BLaER1 treated with 17β-estradiol and CSF1 and Interleukin-3, amounts not matched to agents 10 nM and 100 nM (cell line): ENCODE measurements around the gene TFG.

Experiments
- H3K27ac ChIP-seq, 11 experiments: shearing (Covaris generic); formaldehyde crosslinking; 2 replicates each; pipeline ENCODE4 v1.8.1; 2022
- H3K27me3 ChIP-seq, 11 experiments: shearing (Covaris generic); formaldehyde crosslinking; 2 replicates each; pipeline ENCODE4 v1.8.1; 2022
- H3K36me3 ChIP-seq, 11 experiments: shearing (Covaris generic); formaldehyde crosslinking; 2 replicates each; pipeline ENCODE4 v1.8.1; 2022
- H3K4me1 ChIP-seq, 10 experiments: shearing (Covaris generic); formaldehyde crosslinking; 2 replicates each; pipeline ENCODE4 v1.8.1; 2022
- H3K4me2 ChIP-seq, 11 experiments: shearing (Covaris generic); formaldehyde crosslinking; 2 replicates each; pipeline ENCODE4 v1.8.1; 2022
- H3K4me3 ChIP-seq, 10 experiments: shearing (Covaris generic); formaldehyde crosslinking; 2 replicates each; pipeline ENCODE4 v1.8.1; 2022
- H3K9ac ChIP-seq, 11 experiments: shearing (Covaris generic); formaldehyde crosslinking; 2 replicates each; pipeline ENCODE4 v1.8.1; 2022
- H3K9me3 ChIP-seq, 11 experiments: shearing (Covaris generic); formaldehyde crosslinking; replicated peaks in 1 of 11; 2 replicates each; pipeline ENCODE4 v1.8.1; 2022
- H4K20me1 ChIP-seq, 11 experiments: shearing (Covaris generic); formaldehyde crosslinking; 2 replicates each; pipeline ENCODE4 v1.8.1; 2022
- Cebpa-rat ChIP-seq, 11 experiments: shearing (Covaris generic); IDR thresholded peaks; 2 replicates each; pipeline ENCODE4 v1.8.1; 2022

The TFG gene

DNA sequence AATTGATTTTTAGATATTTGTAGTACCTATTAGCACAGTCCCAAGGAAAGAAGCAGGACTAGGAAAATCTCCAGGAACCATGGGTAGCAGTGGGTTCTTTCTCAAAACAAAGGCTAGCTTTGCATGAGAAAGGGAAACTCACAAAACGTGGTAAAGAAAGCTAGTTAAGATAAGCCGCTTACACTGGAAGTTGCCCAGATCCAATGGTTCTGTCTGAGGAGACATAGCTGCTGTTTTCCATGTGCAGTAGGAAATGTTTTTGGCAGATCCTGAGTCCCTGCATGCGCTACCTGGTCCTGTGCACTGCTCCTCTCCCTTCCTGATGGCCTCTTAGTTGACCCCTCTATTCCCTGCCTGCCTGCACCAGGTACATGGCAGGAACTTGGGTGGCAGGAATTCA, 60.4 kb downstream of the TFG start:
- no peaks in the 10 kb centered on the region for H3K9me3 ChIP-seq
- H3K4me3 ChIP-seq, result no peak overlapping the region
- no peaks in the 10 kb centered on the region for H3K4me1 ChIP-seq
- H3K9ac ChIP-seq, result no peak overlapping the region
- no peak overlapping the region for H3K27ac ChIP-seq
- no peaks in the 10 kb centered on the region for H3K27me3 ChIP-seq
- H3K4me2 ChIP-seq, result no peak overlapping the region
- no peaks in the 10 kb centered on the region for H4K20me1 ChIP-seq
- no peak for TF ChIP-seq Cebpa-rat (IDR thresholded peaks at IDR 0.05)
- H3K36me3 ChIP-seq, result 0 out of 22 replicates have a peak, but pooled peaks cover 0 to 7% (median 0%) of the 10 kb centered on the region in 11 experiments

DNA sequence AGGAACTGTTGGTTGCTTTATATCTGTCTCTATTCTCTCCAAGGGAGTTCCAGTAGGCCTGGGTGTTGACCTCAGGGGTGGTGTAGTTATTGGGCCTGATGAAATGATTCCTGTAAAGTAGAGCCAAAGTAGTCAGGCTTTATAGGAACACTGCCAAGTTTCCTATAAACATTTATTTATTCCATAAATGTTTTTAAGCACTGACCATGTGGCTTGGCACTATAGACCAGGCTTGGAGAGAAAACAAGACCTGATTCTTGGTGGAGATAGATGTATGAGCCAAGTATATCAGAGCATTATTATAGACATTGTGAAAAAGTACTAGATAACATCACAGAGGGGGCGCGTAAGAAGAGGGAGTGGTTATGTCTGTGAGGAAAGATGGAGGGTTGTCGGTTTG, 65.9 kb downstream of the TFG start:
- no peak overlapping the region for H3K4me3 ChIP-seq
- H3K27ac ChIP-seq, result no peak overlapping the region
- no peaks in the 10 kb centered on the region for H3K9me3 ChIP-seq
- TF ChIP-seq Cebpa-rat (IDR thresholded peaks at IDR 0.05), result no peak
- no peak overlapping the region for H3K4me2 ChIP-seq
- no peaks in the 10 kb centered on the region for H4K20me1 ChIP-seq
- H3K27me3 ChIP-seq, result no peaks in the 10 kb centered on the region
- no peak overlapping the region for H3K9ac ChIP-seq
- no peaks in the 10 kb centered on the region for H3K36me3 ChIP-seq
- H3K4me1 ChIP-seq, result no peaks in the 10 kb centered on the region

DNA sequence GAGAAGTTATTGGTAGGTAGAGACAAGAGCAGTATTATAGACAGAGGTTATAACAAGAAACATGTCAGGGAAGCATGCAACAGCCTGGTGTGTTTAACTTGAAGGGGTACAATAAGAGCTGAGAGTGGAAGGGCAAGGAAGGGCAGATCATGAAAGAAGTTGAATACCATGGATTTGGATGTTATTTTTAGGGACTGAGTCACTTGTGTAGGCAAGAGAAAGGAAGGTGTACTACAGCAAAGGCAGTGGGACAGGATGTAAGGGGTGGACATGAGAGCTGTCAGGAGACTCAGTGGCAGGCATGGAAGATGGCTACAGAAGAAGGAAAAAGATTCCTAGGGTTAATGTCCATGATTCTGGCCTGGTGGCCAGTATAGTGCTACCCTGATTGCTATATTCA, 66.4 kb downstream of the TFG start:
- no peak overlapping the region for H3K27ac ChIP-seq
- H3K9me3 ChIP-seq, result no peaks in the 10 kb centered on the region
- no peak overlapping the region for H3K9ac ChIP-seq
- TF ChIP-seq Cebpa-rat (IDR thresholded peaks at IDR 0.05), result no peak
- H4K20me1 ChIP-seq, result no peaks in the 10 kb centered on the region
- no peak overlapping the region for H3K4me2 ChIP-seq
- no peaks in the 10 kb centered on the region for H3K4me1 ChIP-seq
- H3K36me3 ChIP-seq, result no peaks in the 10 kb centered on the region
- no peaks in the 10 kb centered on the region for H3K27me3 ChIP-seq
- H3K4me3 ChIP-seq, result no peak overlapping the region

DNA sequence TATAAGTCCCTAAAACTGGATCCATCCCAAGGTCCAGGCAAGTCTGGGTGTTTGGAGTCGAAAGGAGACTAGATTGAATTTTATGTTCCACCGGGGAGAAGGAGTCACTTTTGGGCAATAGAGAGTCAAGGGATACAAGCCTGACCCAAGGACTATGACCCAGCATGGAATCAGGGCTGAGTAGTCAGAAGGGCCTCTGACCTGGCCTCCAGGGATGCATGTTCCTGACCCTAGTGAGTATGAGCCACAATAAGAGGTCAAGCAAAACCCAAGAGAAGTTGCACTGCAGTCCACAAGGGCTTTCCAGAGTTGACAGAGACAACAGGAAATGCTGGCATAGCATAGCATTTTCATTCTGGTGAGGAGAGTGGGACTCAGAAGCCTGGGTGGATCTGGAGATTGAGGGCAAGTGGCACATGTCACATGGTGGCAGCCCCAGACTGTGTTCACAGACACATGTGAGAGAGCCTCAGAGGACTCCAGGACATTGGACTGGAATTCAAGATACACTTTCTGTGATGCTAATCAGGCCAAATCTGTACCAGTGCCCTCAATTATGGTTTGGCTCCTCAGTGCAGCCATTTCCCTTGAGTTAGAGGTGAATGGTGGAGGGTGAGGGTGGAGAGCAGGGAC, 66.9 kb downstream of the TFG start:
- Histone ChIP-seq H3K4me3 (no peak overlapping the region), H4K20me1 (no peaks in the 10 kb centered on the region), H3K36me3 (no peaks in the 10 kb centered on the region), H3K4me1 (no peaks in the 10 kb centered on the region), H3K27me3 (no peaks in the 10 kb centered on the region), H3K4me2 (no peak overlapping the region), H3K27ac (no peak overlapping the region), H3K9ac (no peak overlapping the region), H3K9me3 (no peaks in the 10 kb centered on the region)
- TF ChIP-seq Cebpa-rat (IDR thresholded peaks at IDR 0.05), result no peak

DNA sequence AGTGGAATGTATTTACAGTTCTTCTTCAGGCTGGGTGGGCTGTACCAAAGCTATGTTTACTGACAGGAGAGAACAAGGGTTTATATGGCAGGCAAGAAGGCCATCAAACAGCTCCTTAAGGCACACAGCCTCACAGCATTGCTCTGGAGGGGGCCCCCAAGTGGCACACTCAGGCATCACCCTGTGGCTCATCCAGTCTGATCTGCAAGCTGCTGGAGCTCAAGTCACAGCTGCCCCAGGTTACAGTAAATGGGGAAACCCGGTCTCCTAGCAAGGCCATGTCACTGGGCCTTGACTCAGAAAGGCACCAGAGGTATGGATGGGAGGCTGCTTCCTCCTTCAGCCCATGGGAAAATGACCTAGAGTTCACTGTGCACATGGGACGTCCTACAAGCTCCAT, 67.5 kb downstream of the TFG start:
- Histone ChIP-seq H3K27ac (no peak overlapping the region), H3K27me3 (no peaks in the 10 kb centered on the region), H3K4me3 (no peak overlapping the region), H3K4me1 (no peaks in the 10 kb centered on the region), H3K36me3 (no peaks in the 10 kb centered on the region), H3K4me2 (no peak overlapping the region), H3K9me3 (no peaks in the 10 kb centered on the region), H4K20me1 (no peaks in the 10 kb centered on the region), H3K9ac (no peak overlapping the region)
- no peak for TF ChIP-seq Cebpa-rat (IDR thresholded peaks at IDR 0.05)

DNA sequence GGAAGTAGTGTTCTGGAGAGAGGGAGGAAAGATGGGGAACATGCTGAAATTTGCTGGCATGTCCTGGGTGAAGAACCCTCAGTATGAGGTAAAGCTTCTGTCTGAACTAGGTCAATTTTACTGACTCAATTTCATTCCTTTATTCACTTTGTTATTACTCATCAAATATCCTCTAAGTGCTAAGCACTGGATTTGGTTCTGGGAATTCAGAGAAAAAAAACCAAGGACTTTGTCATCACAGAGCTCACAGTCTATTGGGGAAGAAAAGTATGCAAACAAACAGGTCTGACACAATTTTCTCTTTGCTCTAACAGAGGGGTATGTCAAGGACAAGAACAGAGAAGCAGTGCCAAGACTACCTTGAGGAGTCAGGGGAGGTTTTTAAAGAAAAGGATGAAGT, 68.0 kb downstream of the TFG start:
- no peaks in the 10 kb centered on the region for H3K9me3 ChIP-seq
- H3K4me1 ChIP-seq, result no peaks in the 10 kb centered on the region
- no peaks in the 10 kb centered on the region for H4K20me1 ChIP-seq
- no peaks in the 10 kb centered on the region for H3K27me3 ChIP-seq
- H3K36me3 ChIP-seq, result no peaks in the 10 kb centered on the region
- H3K9ac ChIP-seq, result no peak overlapping the region
- H3K4me2 ChIP-seq, result no peak overlapping the region
- no peak for TF ChIP-seq Cebpa-rat (IDR thresholded peaks at IDR 0.05)
- H3K27ac ChIP-seq, result no peak overlapping the region
- no peak overlapping the region for H3K4me3 ChIP-seq

DNA sequence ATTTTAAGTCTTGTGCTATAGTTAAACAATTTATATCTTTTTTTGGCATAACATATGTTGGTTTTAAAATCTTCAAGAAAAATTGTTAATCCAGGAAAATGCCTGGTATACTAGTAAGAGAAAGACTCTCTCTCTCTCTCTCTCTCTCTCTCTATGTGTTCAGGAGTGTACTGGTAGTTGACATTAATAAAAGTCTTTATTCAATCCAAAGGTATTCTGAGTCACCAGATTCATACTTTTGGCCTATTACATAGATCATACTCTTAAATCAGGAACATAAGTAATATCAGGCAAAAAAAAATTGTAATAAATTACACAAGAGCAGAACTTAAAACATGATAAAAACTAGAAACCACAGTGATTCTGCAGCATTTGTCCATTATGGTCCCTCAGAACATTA, 70.2 kb downstream of the TFG start:
- no peaks in the 10 kb centered on the region for H3K4me1 ChIP-seq
- H3K9ac ChIP-seq, result no peak overlapping the region
- no peak overlapping the region for H3K27ac ChIP-seq
- H3K4me3 ChIP-seq, result no peak overlapping the region
- no peak overlapping the region for H3K4me2 ChIP-seq
- H3K9me3 ChIP-seq, result no peaks in the 10 kb centered on the region; a peak in 1 of 22 replicates
- no peaks in the 10 kb centered on the region for H4K20me1 ChIP-seq
- H3K27me3 ChIP-seq, result no peaks in the 10 kb centered on the region
- no peak for TF ChIP-seq Cebpa-rat (IDR thresholded peaks at IDR 0.05)
- H3K36me3 ChIP-seq, result no peaks in the 10 kb centered on the region

GRCh38 chr3:100780071-100780622, 70.9 kb downstream of the TFG start:
- H3K4me3 ChIP-seq, result no peak overlapping the region
- no peak overlapping the region for H3K9ac ChIP-seq
- no peak overlapping the region for H3K4me2 ChIP-seq
- peaks cover 0 to 2% (median 0%) of the 10 kb centered on the region in 11 experiments; a peak in 4 of 22 replicates for H3K9me3 ChIP-seq
- TF ChIP-seq Cebpa-rat (IDR thresholded peaks at IDR 0.05), result no peak
- no peaks in the 10 kb centered on the region for H3K4me1 ChIP-seq
- H3K36me3 ChIP-seq, result no peaks in the 10 kb centered on the region
- no peaks in the 10 kb centered on the region for H4K20me1 ChIP-seq
- H3K27ac ChIP-seq, result no peak overlapping the region
- no peaks in the 10 kb centered on the region for H3K27me3 ChIP-seq

DNA sequence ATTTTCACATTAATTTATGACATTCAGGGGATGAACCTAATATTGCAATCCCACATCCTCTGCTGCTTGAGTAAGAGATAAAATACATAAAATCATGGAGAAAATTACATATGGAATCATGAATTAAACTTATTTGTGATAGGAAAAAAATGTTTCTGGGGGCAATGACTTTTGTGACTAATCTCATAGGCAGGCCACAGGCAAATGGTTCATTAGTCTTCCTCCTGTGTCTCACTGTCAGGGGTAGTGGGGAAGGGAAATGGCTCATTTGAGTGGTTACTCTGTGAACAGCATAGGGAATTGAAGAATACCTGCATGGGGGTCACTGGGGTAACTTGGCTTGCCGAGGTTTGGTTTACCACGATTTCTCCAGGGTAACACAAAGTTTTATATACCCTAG, 72.0 kb downstream of the TFG start:
- Histone ChIP-seq H3K36me3 (no peaks in the 10 kb centered on the region), H3K27me3 (no peaks in the 10 kb centered on the region), H3K9ac (no peak overlapping the region), H3K27ac (no peak overlapping the region), H3K4me2 (no peak overlapping the region), H3K4me1 (no peaks in the 10 kb centered on the region), H4K20me1 (no peaks in the 10 kb centered on the region), H3K9me3 (peaks cover 7 to 13% (median 9%) of the 10 kb centered on the region in 11 experiments; a peak in 15 of 22 replicates), H3K4me3 (no peak overlapping the region)
- TF ChIP-seq Cebpa-rat (IDR thresholded peaks at IDR 0.05), result no peak

DNA sequence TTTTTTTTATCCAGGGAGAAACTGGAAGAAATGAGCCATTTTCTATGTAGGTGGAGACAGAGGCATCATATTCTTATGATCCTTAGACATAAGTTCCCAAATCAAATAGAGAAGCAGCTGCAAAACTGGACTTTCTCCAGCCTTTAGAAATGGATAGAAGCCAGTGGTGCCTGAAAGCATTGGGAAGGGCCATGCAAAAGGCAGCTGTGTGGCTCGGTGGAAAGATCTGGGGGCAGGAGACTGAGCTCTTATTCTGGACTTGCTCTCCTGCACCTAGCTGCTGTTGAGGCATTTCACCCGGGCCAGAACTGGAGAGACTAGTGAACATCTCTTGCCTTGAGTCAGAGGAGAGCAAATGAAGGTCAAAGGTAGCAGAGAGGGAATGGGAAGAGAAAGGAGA, 73.1 kb downstream of the TFG start:
- Histone ChIP-seq H3K27me3 (no peaks in the 10 kb centered on the region), H3K9ac (no peak overlapping the region), H3K4me3 (no peak overlapping the region), H3K27ac (no peak overlapping the region), H4K20me1 (no peaks in the 10 kb centered on the region), H3K4me2 (no peak overlapping the region), H3K36me3 (no peaks in the 10 kb centered on the region), H3K9me3 (peaks cover 7 to 13% (median 9%) of the 10 kb centered on the region in 11 experiments; a peak in 15 of 22 replicates), H3K4me1 (no peaks in the 10 kb centered on the region)
- no peak for TF ChIP-seq Cebpa-rat (IDR thresholded peaks at IDR 0.05)
